CD1c-positive myeloid dendritic cell (primary cell): ENCODE measurements around the gene HAUS1.

Source experiments
- DNase-seq: peaks from one replicate; pipeline ENCODE4 v3.0.0-alpha.2; 2016; ENCODE audit errors: extremely low spot score

Gene HAUS1, protein sequence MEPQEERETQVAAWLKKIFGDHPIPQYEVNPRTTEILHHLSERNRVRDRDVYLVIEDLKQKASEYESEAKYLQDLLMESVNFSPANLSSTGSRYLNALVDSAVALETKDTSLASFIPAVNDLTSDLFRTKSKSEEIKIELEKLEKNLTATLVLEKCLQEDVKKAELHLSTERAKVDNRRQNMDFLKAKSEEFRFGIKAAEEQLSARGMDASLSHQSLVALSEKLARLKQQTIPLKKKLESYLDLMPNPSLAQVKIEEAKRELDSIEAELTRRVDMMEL

GRCh38 chr18:46104128-46104911 lies at the start of gene HAUS1:
TSS of gene HAUS1 (plus strand) at chr18:46104385. CDS start at chr18:46104412, 27 bp downstream.
- peak; percentile 85 for DNase-seq

DNA sequence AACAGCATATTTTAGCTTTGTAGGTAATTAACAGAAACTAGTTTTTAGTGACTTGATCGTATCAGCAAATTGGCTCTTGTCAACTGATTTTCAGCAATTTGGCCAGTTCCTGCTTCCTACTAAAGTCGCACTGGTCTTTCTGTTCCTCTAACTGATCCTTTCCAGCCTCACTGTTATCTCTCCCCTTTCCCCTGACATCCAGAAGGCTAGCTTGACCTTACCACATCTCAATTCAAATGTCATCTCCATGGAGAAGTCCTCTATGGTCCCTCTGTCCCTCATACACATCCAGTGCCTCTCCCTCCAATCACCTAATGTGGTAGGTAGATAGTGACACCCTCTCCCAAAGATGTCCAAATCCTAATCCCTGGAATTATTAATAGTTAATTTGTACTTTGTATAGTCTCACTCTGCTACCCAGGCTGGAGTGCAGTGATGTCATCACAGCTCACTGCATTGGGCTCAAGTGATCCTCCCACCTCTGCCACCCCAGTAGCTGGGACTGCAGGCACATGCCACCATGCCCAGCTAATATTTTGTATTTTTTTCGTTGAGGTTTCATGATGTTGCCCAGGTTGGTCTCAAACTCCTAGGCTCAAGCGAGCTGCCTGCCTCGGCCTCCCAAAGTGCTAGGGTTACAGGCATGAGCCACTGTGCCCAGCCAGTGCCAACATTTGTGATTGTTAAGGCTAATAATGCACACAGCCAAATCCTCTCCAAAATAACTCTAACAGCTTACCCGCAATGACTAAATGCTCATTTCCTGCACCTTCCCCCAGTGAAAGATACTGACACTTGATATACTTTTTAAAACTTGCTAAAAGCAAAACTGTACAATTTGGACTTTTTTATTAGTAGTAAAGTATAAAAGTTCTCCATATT lies 49.0 kb upstream of the HAUS1 start:
- peak; percentile 44 for DNase-seq

DNA sequence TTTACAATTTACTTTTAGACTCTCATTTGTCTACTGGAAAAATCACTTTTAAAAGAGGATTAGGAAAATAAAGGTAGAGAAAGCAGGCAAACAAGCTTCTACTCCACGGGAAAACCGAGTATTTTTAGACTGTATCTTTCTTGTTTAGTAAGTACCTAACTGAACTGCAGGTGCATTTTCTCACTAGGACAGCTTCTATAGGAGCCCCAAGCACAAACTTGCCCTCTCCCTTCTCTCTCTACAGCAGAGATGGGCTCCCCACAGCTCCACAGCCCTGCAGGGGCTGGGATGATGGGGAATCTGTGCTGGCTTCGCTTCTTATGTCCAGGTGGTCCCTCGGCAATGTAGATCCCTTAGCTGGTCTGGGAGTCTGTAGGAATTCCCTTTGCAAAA lies 48.4 kb upstream of the HAUS1 start:
- no peak for DNase-seq

GRCh38 chr18:46060359-46060841 lies 43.8 kb upstream of the HAUS1 start:
- peak; percentile 38 for DNase-seq

- no peak for DNase-seq
Observed at GRCh38 chr18:46061387-46061786, 42.8 kb upstream of the HAUS1 start.

- no peak for DNase-seq
Observed at GRCh38 chr18:46061796-46062195, 42.4 kb upstream of the HAUS1 start.

- no peak for DNase-seq
Observed at GRCh38 chr18:46062781-46063180, 41.4 kb upstream of the HAUS1 start.

DNA sequence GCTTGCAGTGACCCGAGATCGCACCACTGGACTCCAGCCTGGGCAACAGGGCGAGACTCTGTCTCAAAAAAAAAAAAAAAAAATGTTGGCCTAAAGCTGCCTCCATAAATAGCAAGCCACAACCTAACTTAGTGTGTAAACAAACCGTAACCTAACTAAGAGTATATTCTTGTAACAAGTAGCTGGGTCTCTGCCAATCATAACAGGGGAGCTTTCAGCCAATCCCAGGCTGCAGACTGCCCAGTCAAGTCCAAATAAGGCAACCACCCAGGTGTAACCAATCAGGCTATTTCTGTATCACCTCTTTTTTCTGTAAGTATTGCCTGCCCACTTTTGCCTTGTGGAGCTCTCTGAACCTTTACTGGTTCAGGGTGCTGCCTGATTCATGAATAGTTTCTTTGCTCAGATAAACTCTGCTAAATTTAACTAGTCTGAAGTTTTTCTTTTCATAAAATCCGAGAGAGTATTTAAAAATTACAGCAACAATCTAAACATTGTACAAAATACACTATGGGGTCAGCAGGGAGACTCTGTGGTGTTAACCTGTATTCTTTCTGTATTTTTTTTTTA lies 36.7 kb upstream of the HAUS1 start:
- no peak for DNase-seq

DNA sequence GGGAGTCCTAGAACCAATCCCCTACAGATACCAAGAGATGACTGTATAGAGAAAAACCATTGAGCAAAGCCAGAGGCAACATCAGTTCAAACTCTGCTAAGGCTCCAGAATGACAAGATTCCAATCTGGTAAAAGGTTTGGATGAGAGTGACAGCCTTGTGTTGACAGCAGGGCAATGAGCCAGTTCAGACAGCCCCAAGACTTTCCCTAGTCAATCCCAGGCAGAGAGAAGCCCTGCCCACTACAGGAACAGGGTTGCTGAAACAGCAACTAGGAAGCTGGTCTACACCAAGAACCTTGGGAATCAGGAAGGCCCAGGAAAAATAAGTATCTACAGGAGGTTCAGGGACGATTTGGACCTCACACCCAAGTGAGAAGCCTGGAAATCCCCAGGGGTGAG lies 35.4 kb upstream of the HAUS1 start:
- DNase-seq: no peak

GRCh38 chr18:46069524-46069923 lies 34.7 kb upstream of the HAUS1 start:
- DNase-seq: peak; percentile 13

DNA sequence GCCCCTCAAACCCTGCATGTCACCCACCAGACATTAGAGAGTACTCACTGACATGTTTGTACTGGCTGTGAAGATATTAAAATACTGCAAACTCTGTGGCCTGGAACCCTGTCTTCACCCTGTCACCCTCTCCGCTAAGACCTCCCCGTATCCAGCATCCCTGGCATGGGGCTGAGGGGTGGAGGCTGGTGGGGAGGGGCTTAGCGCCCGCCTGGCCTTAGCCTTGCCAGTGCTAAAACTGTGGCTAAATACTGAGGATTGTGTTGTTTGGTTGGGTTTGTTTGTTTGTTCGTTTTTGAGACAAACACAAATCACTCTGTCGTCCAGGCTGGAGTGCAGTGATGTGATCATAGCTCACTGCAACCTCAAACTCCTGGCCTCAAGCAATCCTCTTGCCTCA lies 34.0 kb upstream of the HAUS1 start:
- no peak for DNase-seq

GRCh38 chr18:46070815-46071652 lies 33.2 kb upstream of the HAUS1 start:
- DNase-seq: peak; percentile 73

- peak; percentile 78 for DNase-seq
Observed at GRCh38 chr18:46071653-46072375, 32.4 kb upstream of the HAUS1 start, which contains the start of gene PSTPIP2. TSS of gene PSTPIP2 (minus strand) at chr18:46072260. CDS start at chr18:46072188, 72 bp downstream.

GRCh38 chr18:46072376-46072867 lies 31.8 kb upstream of the HAUS1 start:
- DNase-seq: no peak

- no peak for DNase-seq
Observed at GRCh38 chr18:46072959-46073358, 31.2 kb upstream of the HAUS1 start.

GRCh38 chr18:46073474-46074331 lies 30.5 kb upstream of the HAUS1 start:
- peak; percentile 86 for DNase-seq

GRCh38 chr18:46079336-46079735 lies 24.8 kb upstream of the HAUS1 start:
- no peak for DNase-seq

DNA sequence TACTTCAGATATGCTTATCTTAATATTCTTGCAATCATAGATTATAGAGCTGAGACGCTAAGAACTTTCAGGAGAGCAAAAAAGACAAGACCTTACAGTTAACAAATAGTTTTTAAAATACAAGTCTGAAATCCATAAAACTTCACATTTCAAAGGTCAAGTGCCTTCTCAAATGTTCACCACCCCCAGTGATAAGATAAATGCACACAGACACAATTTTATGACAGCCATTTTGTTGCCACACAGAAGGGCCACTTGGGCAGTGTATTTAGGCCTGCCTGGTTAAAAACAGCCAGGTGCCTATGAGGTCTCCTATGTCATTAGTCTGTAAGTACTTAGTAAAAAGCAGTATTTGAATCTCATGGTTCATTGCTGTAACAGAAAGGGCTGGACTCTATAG lies 24.0 kb upstream of the HAUS1 start:
- no peak for DNase-seq

- DNase-seq: no peak
Observed at GRCh38 chr18:46084431-46084830, 19.8 kb upstream of the HAUS1 start.
